ENCODE measurements around the gene ITIH5.

DNA sequence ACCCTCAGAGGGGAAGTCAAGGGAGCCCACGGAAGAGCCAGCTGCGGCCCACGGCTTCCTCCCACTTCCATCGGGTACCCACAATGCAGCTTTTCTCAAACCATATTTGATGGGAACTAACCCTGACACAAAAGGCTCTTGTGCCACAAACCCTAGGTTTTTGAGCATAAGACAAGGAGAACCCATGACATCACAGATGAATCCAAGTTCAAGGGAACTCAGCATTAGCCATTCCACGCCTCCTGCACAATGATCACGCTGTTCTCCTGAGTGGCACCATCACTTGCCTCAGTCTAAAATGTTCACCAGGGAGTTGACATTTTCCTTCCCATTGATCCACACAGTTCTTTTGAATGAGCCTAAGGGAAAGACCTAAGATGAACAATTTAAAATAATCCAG, 70.4 kb downstream of the ITIH5 start:
- no peak for TF ChIP-seq POLR2A (IDR thresholded peaks at IDR 0.05)
- TF ChIP-seq CTCF (IDR thresholded peaks at IDR 0.05): no peak
